Endothelial cell of umbilical vein (primary cell): ENCODE data around the gene SP9. TPM values are rescaled to one million over a fixed set of nuclear protein-coding genes. Genes with fewer than 3 reads are reported as not detected.

Experiments
- Bru-seq: library from RNA; stranded (reverse); fragments of 400-500 nt; gene quantifications from one replicate; lab custom pipeline; 2021; lab: Mats Ljungman, UMichigan
- BruChase-seq, 2 experiments: library from RNA; stranded (reverse); fragments of 400-500 nt; gene quantifications; one replicate each; lab custom pipeline; 2021; lab: Mats Ljungman, UMichigan
- BruUV-seq: library from RNA; stranded (reverse); fragments of 400-500 nt; replicated peaks from 2 replicates; lab custom pipeline; 2021; lab: Mats Ljungman, UMichigan
- CTCF ChIA-PET: fragments of 300-600, 350-600 bp; sonication (Branson Sonifier 250); formaldehyde crosslinking; loops from one replicate; lab custom pipeline; 2021; ENCODE audit warnings: antibody characterized with exemption, inconsistent platforms; lab: Charles Lee
- POLR2A ChIA-PET: fragments of 300-600, 350-600 bp; sonication (Branson Sonifier 250); formaldehyde crosslinking; loops from one replicate; lab custom pipeline; 2021; ENCODE audit warnings: antibody characterized with exemption, inconsistent platforms; lab: Charles Lee
- DNase-seq: peaks from one replicate; pipeline ENCODE4 v3.0.0-alpha.2; 2011; ENCODE audit warnings: low read depth, low spot score
- FAIRE-seq: peaks from 2 replicates; lab custom pipeline; 2011; peaks lifted over from hg19 to GRCh38; lab: Jason Lieb, UNC
- H2AFZ ChIP-seq: 2 replicates; pipeline ENCODE4 v1.6.0; 2012; ENCODE audit warnings: low read depth, low read length, control low read depth, inconsistent platforms
- H3K27ac ChIP-seq: 2 replicates; pipeline ENCODE4 v1.5.1; 2011; ENCODE audit warnings: low read depth, mild to moderate bottlenecking, control low read depth, low read length, moderate library complexity; ENCODE audit not compliant: insufficient read depth
- H3K27me3 ChIP-seq, 2 experiments: 2 replicates each; pipeline versions ENCODE4 v1.6.0 to v1.6.1; 2011; ENCODE audit warnings: low read length in 2 of 2, mixed read lengths in 1 of 2; ENCODE audit not compliant: control insufficient read depth in 2 of 2, insufficient read depth in 2 of 2
- H3K36me3 ChIP-seq, 2 experiments: 2 replicates in 1 of 2; 3 replicates in 1 of 2; pipeline ENCODE4 v1.5.1; 2011; ENCODE audit warnings: low read length in 2 of 2, mild to moderate bottlenecking in 1 of 2, moderate library complexity in 1 of 2; ENCODE audit not compliant: control insufficient read depth in 2 of 2, insufficient read depth in 2 of 2; ENCODE audit errors: extremely low read depth in 1 of 2
- H3K4me1 ChIP-seq: 3 replicates; pipeline ENCODE4 v1.5.1; 2011; ENCODE audit warnings: mild to moderate bottlenecking, low read length; ENCODE audit not compliant: control insufficient read depth, insufficient read depth; ENCODE audit errors: extremely low read depth
- H3K4me2 ChIP-seq: 2 replicates; pipeline ENCODE4 v1.6.1; 2011; ENCODE audit warnings: low read length, control low read depth, mixed read lengths; ENCODE audit not compliant: insufficient read depth
- H3K4me3 ChIP-seq, 3 experiments: fragments of 200-600 bp in 1 of 3; sonication (generic), shearing (Covaris generic) in 1 of 3; replicated peaks in 1 of 3; 2 replicates each; pipeline ENCODE4 v1.5.1; 2011 to 2016; ENCODE audit warnings: control low read depth in 3 of 3, low read length in 3 of 3, mild to moderate bottlenecking in 2 of 3, inconsistent platforms in 1 of 3, low read depth in 1 of 3, moderate library complexity in 1 of 3; ENCODE audit not compliant: insufficient read depth in 1 of 3
- H3K79me2 ChIP-seq: 2 replicates; pipeline ENCODE4 v1.6.0; 2012; ENCODE audit warnings: low read length, inconsistent platforms; ENCODE audit not compliant: control insufficient read depth, insufficient read depth
- H3K9ac ChIP-seq: replicated peaks from 2 replicates; pipeline ENCODE3; 2011; ENCODE audit warnings: low read length, control low read depth; ENCODE audit not compliant: insufficient read depth; ENCODE audit errors: extremely low read depth
- H3K9me1 ChIP-seq: replicated peaks from 3 replicates; pipeline ENCODE4 v1.6.0; 2011; ENCODE audit warnings: mild to moderate bottlenecking, low read length; ENCODE audit not compliant: control insufficient read depth, insufficient read depth; ENCODE audit errors: extremely low read depth
- H3K9me3 ChIP-seq: replicated peaks from 2 replicates; pipeline ENCODE4 v1.5.1; 2012; ENCODE audit warnings: low read length, inconsistent platforms; ENCODE audit not compliant: control insufficient read depth, insufficient read depth
- H4K20me1 ChIP-seq: replicated peaks from 2 replicates; pipeline ENCODE3; 2011; ENCODE audit warnings: mild to moderate bottlenecking, low read length; ENCODE audit not compliant: control insufficient read depth, insufficient read depth; ENCODE audit errors: extremely low read depth
- EZH2 ChIP-seq: IDR thresholded peaks from 2 replicates; pipeline ENCODE4 v1.6.1; 2012; ENCODE audit warnings: borderline replicate concordance, low read depth, mild to moderate bottlenecking, moderate library complexity, low read length, inconsistent platforms; ENCODE audit not compliant: severe bottlenecking
- FOS ChIP-seq: IDR thresholded peaks from 2 replicates; pipeline ENCODE4 v1.6.1; 2011; ENCODE audit warnings: mild to moderate bottlenecking, low read length, moderate library complexity, borderline replicate concordance; ENCODE audit not compliant: insufficient read depth
- GATA2 ChIP-seq: IDR thresholded peaks from 2 replicates; pipeline ENCODE4 v1.7.0; 2011; ENCODE audit warnings: low read depth, mild to moderate bottlenecking, moderate library complexity, mixed read lengths, low read length; ENCODE audit not compliant: insufficient read length, insufficient read depth
- JUN ChIP-seq: IDR thresholded peaks from 2 replicates; pipeline ENCODE4 v1.6.1; 2011; ENCODE audit warnings: borderline replicate concordance, low read depth; ENCODE audit not compliant: insufficient read length, insufficient read depth
- MYC ChIP-seq: IDR thresholded peaks from one replicate; pipeline ENCODE4 v1.6.1; 2011; ENCODE audit warnings: mild to moderate bottlenecking, low read depth, low read length
- POLR2A ChIP-seq: IDR thresholded peaks from 2 replicates; pipeline ENCODE4 v1.6.1; 2012; ENCODE audit warnings: low read depth, mild to moderate bottlenecking, control low read depth, low read length
- POLR2AphosphoS5 ChIP-seq: IDR thresholded peaks from 2 replicates; pipeline ENCODE4 v1.6.1; 2012; ENCODE audit warnings: low read depth, mild to moderate bottlenecking, control low read depth, low read length, moderate library complexity; ENCODE audit not compliant: insufficient read depth
- dilution Hi-C: fragments of 300-500 bp; cut with MboI; formaldehyde crosslinking; loops from one replicate; pipeline ENCODE4 v1.15.0; 2019; ENCODE audit warnings: low sequenced_read_pairs; ENCODE audit not compliant: extremely low pct_ligation_motif_present
- intact Hi-C: fragments of 100-400 bp; cut with micrococcal nuclease; formaldehyde crosslinking; loops from one replicate; pipeline ENCODE4 v1.10.0; 2022
- long read RNA-seq: library from polyadenylated mRNA; stranded (forward); transcript quantifications from one replicate; pipeline ENCODE4 v2.0.0, GENCODE V29; 2021
- polyA minus RNA-seq, 3 experiments: library from RNA; depleted of rRNA, polyadenylated mRNA; stranded (reverse); fragments of >200 nt; gene quantifications; 1 replicate in 1 of 3; 2 replicates in 2 of 3; pipeline ENCODE4 v1.2.3, GENCODE V29; 2011
- polyA plus RNA-seq, 4 experiments: library from polyadenylated mRNA; depleted of rRNA in 3 of 4; stranded (reverse) in 3 of 4; unstranded in 1 of 4; fragments of >200 nt; gene quantifications; 2 replicates each; pipeline versions ENCODE4 v1.2.1 to v1.2.3, GENCODE V29; 2011 to 2012; ENCODE audit warnings: missing spikeins in 1 of 4
- total RNA-seq: library from RNA; stranded (reverse); gene quantifications from 2 replicates; pipeline ENCODE4 v1.2.3, GENCODE V29; 2021
- TF ChIP-seq, protein P1 (sequence below), 2 donors: IDR thresholded peaks; 1 replicate in 1 of 2; 2 replicates in 1 of 2; pipeline ENCODE4 v1.5.1; 2011; ENCODE audit warnings: low read length in 2 of 2, mild to moderate bottlenecking in 2 of 2, moderate library complexity in 2 of 2, control low read depth in 1 of 2, inconsistent platforms in 1 of 2, low read depth in 1 of 2; ENCODE audit not compliant: insufficient read depth in 1 of 2; ENCODE audit errors: extremely low read depth in 1 of 2
- TF ChIP-seq, protein P2 (sequence below): IDR thresholded peaks from 2 replicates; pipeline ENCODE4 v1.6.1; 2011; ENCODE audit not compliant: insufficient read depth, insufficient read length

The SP9 gene
- not detected in 2 replicates for total RNA-seq
- polyA plus RNA-seq: not detected in 2 replicates
- polyA plus RNA-seq (2011; cell fraction: cytosol; rRNA removed): not detected in 2 replicates
- not detected in 2 replicates for polyA plus RNA-seq (2011; cell fraction: nucleus; rRNA removed)
- polyA plus RNA-seq (2012): not detected in 2 replicates
- not detected in 2 replicates for polyA minus RNA-seq
- polyA minus RNA-seq (2011; cell fraction: cytosol; rRNA and poly(A)+ RNA removed): not detected
- not detected in 2 replicates for polyA minus RNA-seq (2011; cell fraction: nucleus; rRNA and poly(A)+ RNA removed)
- Bru-seq, nascent RNA: not detected
- BruChase-seq, experiment 1, labeled RNA remaining after a 6-hour chase: not detected
- not detected for BruChase-seq, experiment 2, labeled RNA remaining after a 2-hour chase
- long read RNA-seq: 0 reads

DNA sequence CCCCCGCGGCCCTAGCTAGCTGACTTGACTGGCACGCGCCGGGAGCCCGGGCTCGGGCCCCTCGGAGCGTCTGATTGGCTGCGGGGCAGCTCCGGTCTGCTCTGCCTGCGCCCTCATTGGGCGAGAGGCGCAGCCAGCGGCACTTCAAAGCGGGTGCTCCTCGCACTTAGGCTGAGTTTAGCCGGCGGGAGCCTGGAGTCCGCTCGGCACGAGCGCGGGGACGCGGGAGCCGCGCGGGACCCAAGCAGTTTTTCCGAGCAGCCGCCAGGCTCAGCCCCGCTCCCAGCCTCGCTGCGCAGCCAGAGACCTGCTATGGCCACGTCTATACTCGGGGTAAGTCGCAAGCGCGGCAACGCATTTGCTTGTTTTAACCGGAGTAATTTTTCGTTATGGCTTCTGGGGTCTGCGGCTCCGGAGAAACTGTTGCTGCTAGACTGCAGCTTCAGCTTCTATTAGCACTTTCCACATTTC is at the start of gene SP9:
SP9 (plus strand) TSS at position 174 of the 471 bp plus-strand sequence; CDS start at position 313, 139 bp downstream.
- Histone ChIP-seq H2AFZ (no peak within 1 kb of the TSS), H3K36me3 (no peaks in the 10 kb centered on the region), H3K27ac (no peak within 1 kb of the TSS), H3K9me1 (no peaks in the 10 kb centered on the region), H3K9me3 (no peaks in the 10 kb centered on the region), H3K4me3 (no peak within 1 kb of the TSS), H3K9ac (no peak within 1 kb of the TSS), H3K4me2 (peak within 1 kb of the TSS; percentile 5), H3K27me3 (peaks cover 86 to 98% of the 10 kb centered on the region in 2 experiments), H4K20me1 (no peaks in the 10 kb centered on the region), H3K4me1 (peaks cover 26% of the 10 kb centered on the region), H3K79me2 (no peaks in the 10 kb centered on the region)
- dilution Hi-C loops (no loop called here), intact Hi-C loops (loop anchor here (5.0 kb wide), 1 partner anchor 88 kb away; the partner anchor contains the start of gene OLA1)
- TF ChIP-seq POLR2AphosphoS5: no peak
- TF ChIP-seq, protein P1, sequence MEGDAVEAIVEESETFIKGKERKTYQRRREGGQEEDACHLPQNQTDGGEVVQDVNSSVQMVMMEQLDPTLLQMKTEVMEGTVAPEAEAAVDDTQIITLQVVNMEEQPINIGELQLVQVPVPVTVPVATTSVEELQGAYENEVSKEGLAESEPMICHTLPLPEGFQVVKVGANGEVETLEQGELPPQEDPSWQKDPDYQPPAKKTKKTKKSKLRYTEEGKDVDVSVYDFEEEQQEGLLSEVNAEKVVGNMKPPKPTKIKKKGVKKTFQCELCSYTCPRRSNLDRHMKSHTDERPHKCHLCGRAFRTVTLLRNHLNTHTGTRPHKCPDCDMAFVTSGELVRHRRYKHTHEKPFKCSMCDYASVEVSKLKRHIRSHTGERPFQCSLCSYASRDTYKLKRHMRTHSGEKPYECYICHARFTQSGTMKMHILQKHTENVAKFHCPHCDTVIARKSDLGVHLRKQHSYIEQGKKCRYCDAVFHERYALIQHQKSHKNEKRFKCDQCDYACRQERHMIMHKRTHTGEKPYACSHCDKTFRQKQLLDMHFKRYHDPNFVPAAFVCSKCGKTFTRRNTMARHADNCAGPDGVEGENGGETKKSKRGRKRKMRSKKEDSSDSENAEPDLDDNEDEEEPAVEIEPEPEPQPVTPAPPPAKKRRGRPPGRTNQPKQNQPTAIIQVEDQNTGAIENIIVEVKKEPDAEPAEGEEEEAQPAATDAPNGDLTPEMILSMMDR (IDR thresholded peaks at IDR 0.05; ENCODE audit: extremely low read depth in 1 of 2, insufficient read depth in 1 of 2, low read depth in 1 of 2, low read length in 2 of 2): no peak
- TF ChIP-seq MYC: no peak
- TF ChIP-seq FOS: no peak
- TF ChIP-seq JUN: no peak
- TF ChIP-seq EZH2: no peak
- TF ChIP-seq POLR2A: no peak
- TF ChIP-seq GATA2: no peak
- TF ChIP-seq, protein P2, sequence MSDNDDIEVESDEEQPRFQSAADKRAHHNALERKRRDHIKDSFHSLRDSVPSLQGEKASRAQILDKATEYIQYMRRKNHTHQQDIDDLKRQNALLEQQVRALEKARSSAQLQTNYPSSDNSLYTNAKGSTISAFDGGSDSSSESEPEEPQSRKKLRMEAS: no peak
- BruUV-seq: no TSS peak
- DNase-seq (peak; percentile 50), FAIRE-seq (no peak)
- ChIA-PET CTCF (interaction anchor here (1.0 to 1.5 kb wide), 3 partner anchors 10 to 932 kb away, joined by 3 to 4 read pairs (median 3); no protein-coding TSS in a partner anchor), POLR2A (no interaction called here)
